B cell (primary cell): ENCODE results near the gene TATDN3.

Source experiments
- EZH2 ChIP-seq: IDR thresholded peaks from 2 replicates; pipeline ENCODE4 v1.6.1; 2012; ENCODE audit warnings: borderline replicate concordance, low read depth, mild to moderate bottlenecking, moderate library complexity, low read length; ENCODE audit not compliant: insufficient read depth, poor library complexity, severe bottlenecking
- TF ChIP-seq, protein P1 (sequence below): fragments of 200-600 bp; IDR thresholded peaks from one replicate; pipeline ENCODE4 v1.8.0; 2022; ENCODE audit warnings: antibody characterized with exemption, mild to moderate bottlenecking

DNA sequence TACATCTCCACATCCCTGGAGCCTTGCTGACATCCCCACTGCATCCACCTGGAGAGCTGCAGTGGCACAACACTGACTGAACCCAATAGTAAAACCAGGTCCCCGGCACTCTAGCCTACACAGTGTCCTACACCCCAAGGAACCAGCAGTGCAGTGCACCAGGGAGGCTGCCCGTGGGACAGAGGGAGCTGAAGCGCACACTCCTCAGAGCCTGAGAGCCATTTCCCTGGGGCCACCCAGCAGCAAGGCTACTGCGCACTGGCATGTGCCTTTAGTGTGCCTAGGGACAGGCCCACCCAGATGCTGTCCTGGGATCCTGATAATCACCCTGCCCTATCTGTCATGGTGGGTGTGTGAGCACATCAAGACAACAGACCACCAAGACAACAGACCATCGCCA is 32.0 kb upstream of the TATDN3 start:
- TF ChIP-seq, protein P1, sequence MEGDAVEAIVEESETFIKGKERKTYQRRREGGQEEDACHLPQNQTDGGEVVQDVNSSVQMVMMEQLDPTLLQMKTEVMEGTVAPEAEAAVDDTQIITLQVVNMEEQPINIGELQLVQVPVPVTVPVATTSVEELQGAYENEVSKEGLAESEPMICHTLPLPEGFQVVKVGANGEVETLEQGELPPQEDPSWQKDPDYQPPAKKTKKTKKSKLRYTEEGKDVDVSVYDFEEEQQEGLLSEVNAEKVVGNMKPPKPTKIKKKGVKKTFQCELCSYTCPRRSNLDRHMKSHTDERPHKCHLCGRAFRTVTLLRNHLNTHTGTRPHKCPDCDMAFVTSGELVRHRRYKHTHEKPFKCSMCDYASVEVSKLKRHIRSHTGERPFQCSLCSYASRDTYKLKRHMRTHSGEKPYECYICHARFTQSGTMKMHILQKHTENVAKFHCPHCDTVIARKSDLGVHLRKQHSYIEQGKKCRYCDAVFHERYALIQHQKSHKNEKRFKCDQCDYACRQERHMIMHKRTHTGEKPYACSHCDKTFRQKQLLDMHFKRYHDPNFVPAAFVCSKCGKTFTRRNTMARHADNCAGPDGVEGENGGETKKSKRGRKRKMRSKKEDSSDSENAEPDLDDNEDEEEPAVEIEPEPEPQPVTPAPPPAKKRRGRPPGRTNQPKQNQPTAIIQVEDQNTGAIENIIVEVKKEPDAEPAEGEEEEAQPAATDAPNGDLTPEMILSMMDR = no peak
- TF ChIP-seq EZH2 = no peak
